Thyroid gland (tissue), 4 donors: ENCODE data around the gene PDE1C. TPM values are rescaled to one million over a fixed set of nuclear protein-coding genes. Genes with fewer than 3 reads are reported as not detected.

Experiments used
- DNase-seq, 2 donors: peaks; one replicate each; pipeline ENCODE4 v3.0.0-alpha.2; 2019
- H3K27ac ChIP-seq, 3 donors: fragments of 200-600 bp; sonication (generic); 1 replicate in 2 of 3; 2 replicates in 1 of 3; pipeline ENCODE4 v1.5.1; 2016 to 2019; ENCODE audit warnings: mild to moderate bottlenecking in 1 of 3, moderate library complexity in 1 of 3
- H3K27me3 ChIP-seq: fragments of 200-600 bp; sonication (generic); one replicate; pipeline ENCODE4 v1.5.1; 2019
- H3K36me3 ChIP-seq, 2 donors: fragments of 200-600 bp; sonication (generic); one replicate each; pipeline ENCODE4 v1.5.1; 2016 to 2019
- H3K4me1 ChIP-seq, 2 donors: fragments of 200-600 bp; sonication (generic); one replicate each; pipeline ENCODE4 v1.5.1; 2017 to 2019
- H3K4me3 ChIP-seq, 3 donors: fragments of 200-600 bp; sonication (generic); replicated peaks in 1 of 3; 1 replicate in 2 of 3; 2 replicates in 1 of 3; pipeline ENCODE4 v1.5.1; 2016; ENCODE audit warnings: mild to moderate bottlenecking in 1 of 3
- H3K9me3 ChIP-seq: fragments of 200-600 bp; sonication (generic); one replicate; pipeline ENCODE4 v1.5.1; 2017
- CTCF ChIP-seq, 6 experiments: fragments of 200-600 bp in 3 of 6; fragments of 450-650 bp in 3 of 6; sonication (generic) in 3 of 6; IDR thresholded peaks; one replicate each; pipeline ENCODE4 v1.5.1; 2016 to 2019; ENCODE audit warnings: antibody characterized with exemption in 6 of 6, mild to moderate bottlenecking in 2 of 6, inconsistent platforms in 1 of 6, moderate library complexity in 1 of 6
- POLR2A ChIP-seq, 2 donors: fragments of 450-650 bp; IDR thresholded peaks; one replicate each; pipeline ENCODE4 v1.6.1; 2017; ENCODE audit warnings: antibody characterized with exemption in 2 of 2, mild to moderate bottlenecking in 2 of 2, moderate library complexity in 1 of 2
- WGBS, 2 donors: methylation state at CpG; one replicate each; pipeline ENCODE4 v1.1.5; 2017; 5-methylcytosine and 5-hydroxymethylcytosine counted together
- intact Hi-C: fragments of 100-400 bp; cut with DNase I; formaldehyde crosslinking; loops from one replicate; pipeline ENCODE4 v1.15.1; 2023
- total RNA-seq, 4 donors: library from RNA; depleted of rRNA; stranded (reverse); fragments of >200 nt; gene quantifications; one replicate each; pipeline ENCODE4 v1.2.3, GENCODE V29; 2016

PDE1C gene
- total RNA-seq, 4 donors from 2014 or later, result 2.8 to 7.8 (median 4.0) TPM

- H3K4me1 ChIP-seq, result no peaks in the 10 kb centered on the region
- H3K27me3 ChIP-seq, result no peaks in the 10 kb centered on the region
- H3K27ac ChIP-seq, result no peak overlapping the region
- no peak for DNase-seq
- no peak overlapping the region for H3K4me3 ChIP-seq
- intact Hi-C loops, result no loop called here
- 65 to 70% methylated on average over 1 of the region's 1 CpG for WGBS, 2 donors
- H3K36me3 ChIP-seq, result no peaks in the 10 kb centered on the region
- no peaks in the 10 kb centered on the region for H3K9me3 ChIP-seq
- TF ChIP-seq CTCF (IDR thresholded peaks at IDR 0.05) (no peak), POLR2A (IDR thresholded peaks at IDR 0.05) (no peak)
Measured at GRCh38 chr7:31716355-31716754, 353.9 kb downstream of the PDE1C start.

GRCh38 chr7:31710171-31710570, 360.0 kb downstream of the PDE1C start:
- 52 to 54% methylated on average over 1 of the region's 1 CpG for WGBS, 2 donors
- no peak for TF ChIP-seq POLR2A (IDR thresholded peaks at IDR 0.05)
- TF ChIP-seq CTCF (IDR thresholded peaks at IDR 0.05), result no peak
- DNase-seq, result no peak
- Histone ChIP-seq H3K27me3 (no peaks in the 10 kb centered on the region), H3K4me1 (no peaks in the 10 kb centered on the region), H3K27ac (no peak overlapping the region), H3K9me3 (no peaks in the 10 kb centered on the region), H3K4me3 (no peak overlapping the region), H3K36me3 (no peaks in the 10 kb centered on the region)
- intact Hi-C loops, result no loop called here

GRCh38 chr7:31707089-31707488, 363.1 kb downstream of the PDE1C start:
- TF ChIP-seq CTCF (IDR thresholded peaks at IDR 0.05), result no peak
- TF ChIP-seq POLR2A (IDR thresholded peaks at IDR 0.05), result no peak
- H3K9me3 ChIP-seq, result no peaks in the 10 kb centered on the region
- DNase-seq, result no peak
- intact Hi-C loops, result no loop called here
- H3K36me3 ChIP-seq, result no peaks in the 10 kb centered on the region
- H3K27me3 ChIP-seq, result no peaks in the 10 kb centered on the region
- WGBS, 2 donors, result 39 to 51% methylated on average over 5 of the region's 5 CpGs
- H3K4me3 ChIP-seq, result no peak overlapping the region
- H3K4me1 ChIP-seq, result no peaks in the 10 kb centered on the region
- no peak overlapping the region for H3K27ac ChIP-seq

- Histone ChIP-seq H3K9me3 (no peaks in the 10 kb centered on the region), H3K4me3 (no peak overlapping the region), H3K36me3 (no peaks in the 10 kb centered on the region), H3K4me1 (no peaks in the 10 kb centered on the region), H3K27ac (no peak overlapping the region), H3K27me3 (no peaks in the 10 kb centered on the region)
- TF ChIP-seq POLR2A (IDR thresholded peaks at IDR 0.05) (no peak), CTCF (IDR thresholded peaks at IDR 0.05) (no peak)
- 87 to 88% methylated on average over 3 of the region's 3 CpGs for WGBS, 2 donors
- no peak for DNase-seq
- intact Hi-C loops, result no loop called here
Measured at GRCh38 chr7:31705377-31705776, 364.8 kb downstream of the PDE1C start.

GRCh38 chr7:31702354-31702753, 367.9 kb downstream of the PDE1C start:
- no peak for TF ChIP-seq CTCF (IDR thresholded peaks at IDR 0.05)
- no peak for TF ChIP-seq POLR2A (IDR thresholded peaks at IDR 0.05)
- Histone ChIP-seq H3K9me3 (no peaks in the 10 kb centered on the region), H3K4me1 (no peaks in the 10 kb centered on the region), H3K4me3 (no peak overlapping the region), H3K27me3 (no peaks in the 10 kb centered on the region), H3K36me3 (no peaks in the 10 kb centered on the region), H3K27ac (no peak overlapping the region)
- intact Hi-C loops, result no loop called here
- WGBS, 2 donors, result 77 to 80% methylated on average over 3 of the region's 3 CpGs
- DNase-seq, result no peak
